HTERT RPE-1 (cell line): ENCODE results near the gene CBX3.
"Not testable (repeated sequence)": the region's sequence is repeated elsewhere in the genome, so short reads cannot be mapped to it uniquely, and the experiment has no call there.

Source experiments
- in situ Hi-C: fragments of 300-500 bp; cut with MboI; formaldehyde crosslinking; loops from 4 replicates; pipeline ENCODE4 v1.14.3; 2020; ENCODE audit warnings: low sequenced_read_pairs

CBX3 gene

GRCh38 chr7:26187380-26188205 is 14.0 kb upstream of the CBX3 start:
- in situ Hi-C loops, result no loop called here

GRCh38 chr7:26188206-26188956 is 13.2 kb upstream of the CBX3 start:
- in situ Hi-C loops, result no loop called here

GRCh38 chr7:26188957-26189541 is 12.5 kb upstream of the CBX3 start:
- in situ Hi-C loops, result no loop called here

GRCh38 chr7:26189697-26190096 is 11.8 kb upstream of the CBX3 start:
- in situ Hi-C loops, result no loop called here

- in situ Hi-C loops, result no loop called here
Measured at GRCh38 chr7:26190417-26190869, 11.1 kb upstream of the CBX3 start.

GRCh38 chr7:26191233-26191973 is 10.1 kb upstream of the CBX3 start:
- in situ Hi-C loops, result no loop called here

GRCh38 chr7:26191974-26192479 is 9.5 kb upstream of the CBX3 start:
- in situ Hi-C loops, result no loop called here

- in situ Hi-C loops, result no loop called here
Measured at GRCh38 chr7:26192485-26193087, 9.0 kb upstream of the CBX3 start.

- in situ Hi-C loops, result no loop called here
Measured at GRCh38 chr7:26193432-26194207, 7.9 kb upstream of the CBX3 start.

GRCh38 chr7:26194764-26195163 is 6.8 kb upstream of the CBX3 start:
- in situ Hi-C loops, result not testable (repeated sequence)

- in situ Hi-C loops, result no loop called here
Measured at GRCh38 chr7:26195182-26195581, 6.4 kb upstream of the CBX3 start.

- in situ Hi-C loops, result no loop called here
Measured at GRCh38 chr7:26195867-26196657, 5.5 kb upstream of the CBX3 start.

GRCh38 chr7:26197153-26198115 is 4.1 kb upstream of the CBX3 start:
- in situ Hi-C loops, result no loop called here

- in situ Hi-C loops, result no loop called here
Measured at GRCh38 chr7:26198133-26198780, 3.3 kb upstream of the CBX3 start.

- in situ Hi-C loops, result no loop called here
Measured at GRCh38 chr7:26198781-26199169, 2.8 kb upstream of the CBX3 start.

GRCh38 chr7:26199301-26200037 is 2.1 kb upstream of the CBX3 start:
- in situ Hi-C loops, result no loop called here

- in situ Hi-C loops, result no loop called here
Measured at GRCh38 chr7:26200038-26200443, 1.5 kb upstream of the CBX3 start.
